Astrocyte of the spinal cord (primary cell): Measurements from ENCODE around the gene C1GALT1C1L.
A peak's percentile ranks its signal among the peaks of the same experiment; 100 is the strongest.

Source experiments
- DNase-seq: peaks from one replicate; pipeline ENCODE4 v3.0.0; 2011; ENCODE audit warnings: low read depth, low spot score
- H3K4me3 ChIP-seq: 2 replicates; pipeline ENCODE4 v1.5.1; 2011; ENCODE audit warnings: low read depth, mild to moderate bottlenecking, low read length, moderate library complexity
- in situ Hi-C: cut with HindIII; loops from 2 replicates; pipeline ENCODE4 v1.10.0; 2017; ENCODE audit warnings: low sequenced_read_pairs
- TF ChIP-seq, protein P1 (sequence below): IDR thresholded peaks from 2 replicates; pipeline ENCODE4 v1.5.1; 2012; ENCODE audit warnings: low read depth, mild to moderate bottlenecking, low read length, inconsistent platforms

Gene C1GALT1C1L

GRCh38 chr2:43714164-43714563, 37.9 kb upstream of the C1GALT1C1L start:
- DNase-seq: no peak
- H3K4me3 ChIP-seq: no peak overlapping the region
- TF ChIP-seq, protein P1, sequence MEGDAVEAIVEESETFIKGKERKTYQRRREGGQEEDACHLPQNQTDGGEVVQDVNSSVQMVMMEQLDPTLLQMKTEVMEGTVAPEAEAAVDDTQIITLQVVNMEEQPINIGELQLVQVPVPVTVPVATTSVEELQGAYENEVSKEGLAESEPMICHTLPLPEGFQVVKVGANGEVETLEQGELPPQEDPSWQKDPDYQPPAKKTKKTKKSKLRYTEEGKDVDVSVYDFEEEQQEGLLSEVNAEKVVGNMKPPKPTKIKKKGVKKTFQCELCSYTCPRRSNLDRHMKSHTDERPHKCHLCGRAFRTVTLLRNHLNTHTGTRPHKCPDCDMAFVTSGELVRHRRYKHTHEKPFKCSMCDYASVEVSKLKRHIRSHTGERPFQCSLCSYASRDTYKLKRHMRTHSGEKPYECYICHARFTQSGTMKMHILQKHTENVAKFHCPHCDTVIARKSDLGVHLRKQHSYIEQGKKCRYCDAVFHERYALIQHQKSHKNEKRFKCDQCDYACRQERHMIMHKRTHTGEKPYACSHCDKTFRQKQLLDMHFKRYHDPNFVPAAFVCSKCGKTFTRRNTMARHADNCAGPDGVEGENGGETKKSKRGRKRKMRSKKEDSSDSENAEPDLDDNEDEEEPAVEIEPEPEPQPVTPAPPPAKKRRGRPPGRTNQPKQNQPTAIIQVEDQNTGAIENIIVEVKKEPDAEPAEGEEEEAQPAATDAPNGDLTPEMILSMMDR: no peak
- in situ Hi-C loops: no loop called here

DNA sequence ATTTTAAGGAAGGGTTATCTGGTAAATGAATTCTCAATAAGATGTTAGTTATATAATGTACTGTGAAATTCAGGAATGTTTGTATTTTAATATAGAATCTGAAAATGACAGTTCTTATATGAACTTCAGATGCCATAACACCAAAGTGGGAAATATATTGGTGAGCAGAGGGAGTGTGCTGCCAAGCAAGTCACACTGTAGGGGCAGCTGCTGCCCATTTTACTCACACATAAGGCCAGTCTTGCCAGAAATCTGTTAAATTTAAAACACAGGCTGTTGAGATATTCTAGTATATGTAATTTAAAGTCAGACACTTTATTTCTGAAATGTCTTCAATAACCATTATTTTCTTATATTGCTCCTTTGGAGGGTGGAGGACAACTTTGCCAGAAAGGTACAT, 34.6 kb upstream of the C1GALT1C1L start:
- in situ Hi-C loops: no loop called here
- DNase-seq: no peak
- TF ChIP-seq, protein P1: no peak
- H3K4me3 ChIP-seq: no peak overlapping the region

- in situ Hi-C loops: no loop called here
- TF ChIP-seq, protein P1: no peak
- peak; percentile 39 for DNase-seq
- H3K4me3 ChIP-seq: no peak overlapping the region
Measured at GRCh38 chr2:43708891-43709290, 32.7 kb upstream of the C1GALT1C1L start.

GRCh38 chr2:43708178-43708577, 31.9 kb upstream of the C1GALT1C1L start:
- in situ Hi-C loops: no loop called here
- no peak overlapping the region for H3K4me3 ChIP-seq
- TF ChIP-seq, protein P1: no peak
- DNase-seq: no peak

- TF ChIP-seq, protein P1: no peak
- H3K4me3 ChIP-seq: no peak overlapping the region
- in situ Hi-C loops: no loop called here
- DNase-seq: peak; percentile 68
Measured at GRCh38 chr2:43707255-43708015, 31.2 kb upstream of the C1GALT1C1L start.

DNA sequence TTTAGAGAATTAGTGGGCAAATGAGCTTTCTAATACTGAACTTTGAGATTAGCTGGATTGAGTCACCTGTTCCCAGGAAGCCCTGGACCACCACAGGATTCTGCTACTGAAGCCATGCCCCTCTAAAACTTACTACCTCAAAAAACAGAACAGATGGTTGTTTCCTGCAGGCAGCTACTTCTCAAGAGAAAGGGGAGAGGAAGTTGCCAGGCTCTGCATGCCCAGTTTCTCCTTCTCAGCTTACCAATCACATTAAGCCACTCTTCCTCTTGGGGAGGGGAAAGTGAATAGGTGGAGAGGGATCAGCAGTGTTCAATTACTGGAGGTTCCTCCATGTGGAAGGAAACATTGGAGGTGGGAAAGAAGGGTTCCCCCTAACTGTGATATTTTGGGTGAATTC, 24.9 kb upstream of the C1GALT1C1L start:
- TF ChIP-seq, protein P1: no peak

More for the DNA sequence above, 24.9 kb upstream of the C1GALT1C1L start:
- H3K4me3 ChIP-seq: no peak overlapping the region
- in situ Hi-C loops: no loop called here
- no peak for DNase-seq
